Measurements from ENCODE around the gene NOC3L. TPM values are rescaled to one million over a fixed set of nuclear protein-coding genes. Genes with fewer than 3 reads are reported as not detected.
"Not testable (repeated sequence)": the region's sequence is repeated elsewhere in the genome, so short reads cannot be mapped to it uniquely, and the experiment has no call there.

NOC3L gene
- total RNA-seq, 4 donors from 2014 or later = 11.3 to 24.8 (median 18.5) TPM

- no peak for TF ChIP-seq POLR2A (IDR thresholded peaks at IDR 0.05)
- no peak for TF ChIP-seq CTCF (IDR thresholded peaks at IDR 0.05)
- no peaks in the 10 kb centered on the region for H3K27me3 ChIP-seq
- intact Hi-C loops (cut with DNase I) = no loop called here
- H3K9me3 ChIP-seq = no peaks in the 10 kb centered on the region
- peaks cover 0 to 96% (median 8%) of the 10 kb centered on the region in 3 donors for H3K36me3 ChIP-seq
- DNase-seq = no peak
- H3K4me3 ChIP-seq = no peak overlapping the region
- no peak overlapping the region for H3K27ac ChIP-seq
- H3K4me1 ChIP-seq = no peaks in the 10 kb centered on the region
These were observed 11.7 kb downstream of the NOC3L start for GRCh38 chr10:94351089-94351488.

- H3K9me3 ChIP-seq; DNase-seq; H3K27ac ChIP-seq; H3K27me3 ChIP-seq; intact Hi-C loops (cut with DNase I); H3K4me1 ChIP-seq; H3K4me3 ChIP-seq: not testable (repeated sequence)
- peaks cover 0 to 96% (median 8%) of the 10 kb centered on the region in 3 donors for H3K36me3 ChIP-seq
- 78 to 83% methylated on average over 4 of the region's 4 CpGs for WGBS, 2 donors
These were observed 12.2 kb downstream of the NOC3L start for GRCh38 chr10:94350500-94350899.

- no peak for DNase-seq
- no peak overlapping the region for H3K4me3 ChIP-seq
- TF ChIP-seq POLR2A (IDR thresholded peaks at IDR 0.05) = no peak
- TF ChIP-seq CTCF (IDR thresholded peaks at IDR 0.05) = no peak
- no peaks in the 10 kb centered on the region for H3K9me3 ChIP-seq
- no peak overlapping the region for H3K27ac ChIP-seq
- H3K4me1 ChIP-seq = no peaks in the 10 kb centered on the region
- peaks cover 0 to 96% (median 8%) of the 10 kb centered on the region in 3 donors for H3K36me3 ChIP-seq
- intact Hi-C loops (cut with DNase I) = no loop called here
- H3K27me3 ChIP-seq = no peaks in the 10 kb centered on the region
- 54 to 62% methylated on average over 3 of the region's 3 CpGs for WGBS, 2 donors
These were observed 13.4 kb downstream of the NOC3L start for GRCh38 chr10:94349327-94349726.

GRCh38 chr10:94344522-94345122 lies 18.1 kb downstream of the NOC3L start:
- Histone ChIP-seq H3K4me3 (no peak overlapping the region), H3K4me1 (no peaks in the 10 kb centered on the region), H3K9me3 (no peaks in the 10 kb centered on the region), H3K27ac (no peak overlapping the region), H3K36me3 (peaks cover 0 to 97% (median 6%) of the 10 kb centered on the region in 3 donors), H3K27me3 (no peaks in the 10 kb centered on the region)
- 82 to 89% methylated on average over 6 of the region's 6 CpGs for WGBS, 2 donors
- TF ChIP-seq POLR2A (IDR thresholded peaks at IDR 0.05) (no peak), CTCF (IDR thresholded peaks at IDR 0.05) (no peak)
- no peak for DNase-seq
- intact Hi-C loops (cut with DNase I) = no loop called here

- no peak for DNase-seq
- no peak overlapping the region for H3K4me3 ChIP-seq
- no peak for TF ChIP-seq CTCF (IDR thresholded peaks at IDR 0.05)
- H3K36me3 ChIP-seq = peaks cover 0 to 98% (median 14%) of the 10 kb centered on the region in 3 donors
- no peaks in the 10 kb centered on the region for H3K9me3 ChIP-seq
- no peaks in the 10 kb centered on the region for H3K4me1 ChIP-seq
- H3K27me3 ChIP-seq = no peaks in the 10 kb centered on the region
- no peak overlapping the region for H3K27ac ChIP-seq
- intact Hi-C loops (cut with DNase I) = no loop called here
- 71 to 75% methylated on average over 3 of the region's 3 CpGs for WGBS, 2 donors
These were observed 19.6 kb downstream of the NOC3L start for GRCh38 chr10:94343151-94343550.

- H3K27me3 ChIP-seq = no peaks in the 10 kb centered on the region
- H3K27ac ChIP-seq = no peak overlapping the region
- peaks cover 0 to 99% (median 22%) of the 10 kb centered on the region in 3 donors for H3K36me3 ChIP-seq
- TF ChIP-seq POLR2A (IDR thresholded peaks at IDR 0.05) = no peak
- no peak for TF ChIP-seq CTCF (IDR thresholded peaks at IDR 0.05)
- H3K4me3 ChIP-seq = no peak overlapping the region
- intact Hi-C loops (cut with DNase I) = no loop called here
- no peak for DNase-seq
- WGBS, 2 donors = 87 to 95% methylated on average over 3 of the region's 3 CpGs
- no peaks in the 10 kb centered on the region for H3K4me1 ChIP-seq
- H3K9me3 ChIP-seq = no peaks in the 10 kb centered on the region
These were observed 27.9 kb downstream of the NOC3L start for GRCh38 chr10:94334857-94335256.
